ENCODE data around the gene BEAN1. TPM values are rescaled to one million over a fixed set of nuclear protein-coding genes. Genes with fewer than 3 reads are reported as not detected.

Gene BEAN1
- total RNA-seq, 1 experiment from 2014 or later = 0.24 TPM

GRCh38 chr16:66523861-66524354 is 96.8 kb downstream of the BEAN1 start:
- H3K27ac ChIP-seq (ENCODE audit: insufficient read length, low read depth, low read length) = no peak overlapping the region
- H2BK20ac ChIP-seq (ENCODE audit: low read depth, low read length, poor library complexity, severe bottlenecking) = no peak overlapping the region
- peaks cover 0 to 6% (median 0%) of the 10 kb centered on the region in 3 experiments; a peak in 4 of 7 replicates for H3K36me3 Mint-ChIP-seq (ENCODE audit: insufficient read depth in 1 of 3, low read depth in 3 of 3)
- H3K4me2 ChIP-seq (ENCODE audit: insufficient read depth, insufficient read length, low read length) = no peak overlapping the region
- H2BK120ac ChIP-seq (ENCODE audit: low read depth, low read length, poor library complexity, severe bottlenecking) = no peak overlapping the region
- H3K9me3 Mint-ChIP-seq = no peaks in the 10 kb centered on the region
- H2BK15ac ChIP-seq (ENCODE audit: low read depth, low read length) = no peak overlapping the region
- H2BK12ac ChIP-seq (ENCODE audit: insufficient read length, low read depth, low read length) = no peak overlapping the region
- TF ChIP-seq CTCF (conservative IDR thresholded peaks at IDR 0.05) = no peak
- no peaks in the 10 kb centered on the region for H3K79me2 ChIP-seq (ENCODE audit: insufficient read depth, low read length)
- H3K79me1 ChIP-seq (ENCODE audit: insufficient read depth, low read depth, low read length, poor library complexity, severe bottlenecking) = no peaks in the 10 kb centered on the region
- H3K56ac ChIP-seq (ENCODE audit: insufficient read length, low read depth, low read length) = no peak overlapping the region
- H3K27ac Mint-ChIP-seq = no peak overlapping the region
- no peak overlapping the region for H3K14ac ChIP-seq (ENCODE audit: insufficient read depth, low read length)
- DNase-seq = no peak
- H3K27me3 ChIP-seq (ENCODE audit: insufficient read depth, low read length) = no peaks in the 10 kb centered on the region
- H4K91ac ChIP-seq (ENCODE audit: insufficient read length, low read depth, low read length) = no peak overlapping the region
- H3K4me3 Mint-ChIP-seq = no peak overlapping the region
- H2AFZ ChIP-seq (ENCODE audit: low read length) = no peak overlapping the region
- H3K18ac ChIP-seq (ENCODE audit: insufficient read length, low read depth, low read length) = no peak overlapping the region
- no peak overlapping the region for H3K23ac ChIP-seq (ENCODE audit: insufficient read length, low read depth, low read length)
- H2BK5ac ChIP-seq (ENCODE audit: insufficient read length, low read length) = no peak overlapping the region
- no peak overlapping the region for H3K9ac ChIP-seq (ENCODE audit: extremely low read depth, insufficient read length, low read length)
- H3T11ph ChIP-seq (ENCODE audit: low read length) = no peak overlapping the region
- H3K4me1 Mint-ChIP-seq = 0 out of 4 replicates have a peak, but pooled peaks cover 0 to 3% of the 10 kb centered on the region in 2 experiments
- no peak overlapping the region for H4K8ac ChIP-seq (replicated peaks; ENCODE audit: insufficient read length, low read depth, low read length)
- no peak overlapping the region for H2AK5ac ChIP-seq (ENCODE audit: insufficient read length, low read length)
- H3K27me3 Mint-ChIP-seq (ENCODE audit: low read depth) = peaks cover 2% of the 10 kb centered on the region; the same call in 1 of the 2 replicates
- no peaks in the 10 kb centered on the region for H3K9me3 ChIP-seq (ENCODE audit: control insufficient read depth, low read depth, low read length)
- no CpG with 5 or more reads among the region's 9 CpGs for WGBS (ENCODE audit: extremely low coverage, insufficient read length, low lambda C conversion rate)
- H4K20me1 ChIP-seq (ENCODE audit: control insufficient read depth, insufficient read depth, insufficient read length) = no peaks in the 10 kb centered on the region
- no peaks in the 10 kb centered on the region for H3K23me2 ChIP-seq (ENCODE audit: insufficient read length, low read depth, low read length, poor library complexity, severe bottlenecking)
- no peaks in the 10 kb centered on the region for H3K4me1 ChIP-seq (ENCODE audit: insufficient read depth, low read length)
- no peak overlapping the region for H3K4ac ChIP-seq (ENCODE audit: low read depth, low read length)
- no peak overlapping the region for H4K5ac ChIP-seq (ENCODE audit: insufficient read length, low read depth, low read length)
